CD4-positive, alpha-beta memory T cell (primary cell): Measurements from ENCODE around the gene SLC22A17. TPM values are rescaled to one million over a fixed set of nuclear protein-coding genes. Genes with fewer than 3 reads are reported as not detected.
A peak's percentile ranks its signal among the peaks of the same experiment; 100 is the strongest.

Experiments used
- CTCF ChIA-PET: fragments of 350-600 bp; sonication (Branson Sonifier 250); formaldehyde crosslinking; loops from one replicate; lab custom pipeline; 2021; ENCODE audit warnings: inconsistent platforms; ENCODE audit not compliant: partially characterized antibody; lab: Charles Lee
- POLR2A ChIA-PET: fragments of 350-600 bp; sonication (Branson Sonifier 250); formaldehyde crosslinking; loops from one replicate; lab custom pipeline; 2021; ENCODE audit not compliant: partially characterized antibody; lab: Charles Lee
- DNase-seq, 5 donors: peaks; one replicate each; pipeline versions ENCODE4 v3.0.0 to v3.0.0-alpha.2; 2020 to 2022; ENCODE audit warnings: mixed read lengths in 1 of 5
- H3K27ac ChIP-seq: one replicate; pipeline ENCODE4 v1.7.0; 2013; ENCODE audit warnings: low read depth, low read length
- H3K27me3 ChIP-seq: 2 replicates; pipeline ENCODE4 v1.7.0; 2013; ENCODE audit warnings: mild to moderate bottlenecking, low read length, moderate library complexity; ENCODE audit not compliant: insufficient read depth
- H3K36me3 ChIP-seq: 2 replicates; pipeline ENCODE4 v1.7.0; 2013; ENCODE audit warnings: mild to moderate bottlenecking, low read length, moderate library complexity; ENCODE audit not compliant: insufficient read depth
- H3K4me1 ChIP-seq: 2 replicates; pipeline ENCODE4 v1.7.0; 2013; ENCODE audit warnings: mild to moderate bottlenecking, low read length, moderate library complexity; ENCODE audit not compliant: insufficient read depth
- H3K4me3 ChIP-seq, 2 donors: one replicate each; pipeline ENCODE4 v1.7.0; 2013; ENCODE audit warnings: low read length in 2 of 2, mild to moderate bottlenecking in 1 of 2
- H3K9me3 ChIP-seq, 2 donors: one replicate each; pipeline ENCODE4 v1.7.0; 2013; ENCODE audit warnings: low read length in 2 of 2, control low read depth in 1 of 2; ENCODE audit not compliant: control insufficient read depth in 1 of 2
- H3K27ac Mint-ChIP-seq, 7 donors: one replicate each; pipeline ENCODE4 v1.8.0; 2020 to 2021; ENCODE audit warnings: mixed read lengths in 7 of 7, mild to moderate bottlenecking in 6 of 7, inconsistent platforms in 3 of 7, moderate library complexity in 3 of 7
- H3K27me3 Mint-ChIP-seq, 2 donors: one replicate each; pipeline ENCODE4 v1.8.0; 2020 to 2021; ENCODE audit warnings: mixed read lengths in 2 of 2
- H3K36me3 Mint-ChIP-seq, 2 donors: one replicate each; pipeline ENCODE4 v1.8.0; 2020 to 2021; ENCODE audit warnings: mixed read lengths in 2 of 2, inconsistent platforms in 1 of 2, mild to moderate bottlenecking in 1 of 2
- H3K4me1 Mint-ChIP-seq, 4 donors: one replicate each; pipeline ENCODE4 v1.8.0; 2020 to 2021; ENCODE audit warnings: mixed read lengths in 4 of 4, mild to moderate bottlenecking in 1 of 4
- H3K4me3 Mint-ChIP-seq, 8 donors: one replicate each; pipeline ENCODE4 v1.8.0; 2020 to 2021; ENCODE audit warnings: mixed read lengths in 8 of 8, mild to moderate bottlenecking in 7 of 8, moderate library complexity in 6 of 8, inconsistent platforms in 3 of 8
- H3K9me3 Mint-ChIP-seq, 8 donors: one replicate each; pipeline ENCODE4 v1.8.0; 2020 to 2021; ENCODE audit warnings: mixed read lengths in 8 of 8, mild to moderate bottlenecking in 5 of 8, inconsistent platforms in 3 of 8, moderate library complexity in 1 of 8
- intact Hi-C: fragments of 100-400 bp; cut with micrococcal nuclease; formaldehyde crosslinking; loops from one replicate; pipeline ENCODE4 v1.15.1; 2023
- polyA plus RNA-seq, 2 donors: library from polyadenylated mRNA; unstranded; fragments of 300-500 nt; fragmentation: Illumina TruSeq; gene quantifications; one replicate each; pipeline ENCODE4 v1.2.3, GENCODE V29; 2021
- total RNA-seq, 2 experiments: library from RNA; stranded (reverse); gene quantifications; one replicate each; pipeline ENCODE4 v1.2.3, GENCODE V29; 2021

Gene SLC22A17
- total and polyA plus RNA-seq, 4 experiments from 2014 or later: 2.9 to 21.1 (median 11.9) TPM

- CTCF ChIA-PET: interaction anchor here (1.0 to 5.7 kb wide), 15 partner anchors 10 to 246 kb away, joined by 3 to 93 read pairs (median 5); partner anchors contain the start of genes ACIN1, C14orf119, CEBPE and HOMEZ
- Mint-ChIP-seq H3K27ac (peak overlapping the region; percentile 89 to 96 (median 93)), H3K4me3 (peak overlapping the region; percentile 90 to 92 (median 92)), H3K9me3 (peaks cover 0 to 2% (median 0%) of the 10 kb centered on the region in 8 donors), H3K27me3 (peaks cover 0 to 2% of the 10 kb centered on the region in 2 donors), H3K4me1 (peaks cover 20 to 39% (median 28%) of the 10 kb centered on the region in 4 donors), H3K36me3 (peaks cover 26 to 43% of the 10 kb centered on the region in 2 donors)
- intact Hi-C loops: loop anchor here (10.0 kb wide), 1 partner anchor 728 kb away; the partner anchor contains the start of gene ABHD4
- H3K9me3 ChIP-seq: no peaks in the 10 kb centered on the region
- POLR2A ChIA-PET: interaction anchor here (1.0 to 9.1 kb wide), 9 partner anchors 12 to 404 kb away, joined by 3 to 373 read pairs (median 19); partner anchors contain the start of genes ACIN1, BCL2L2, C14orf119 and HOMEZ
- DNase-seq: no peak
- H3K27me3 ChIP-seq: no peaks in the 10 kb centered on the region
- H3K36me3 ChIP-seq: peaks cover 18% of the 10 kb centered on the region
- H3K27ac ChIP-seq: peak overlapping the region; percentile 72
- peak overlapping the region; percentile 63 to 98 for H3K4me3 ChIP-seq
- peaks cover 29% of the 10 kb centered on the region for H3K4me1 ChIP-seq
Measured at GRCh38 chr14:23322568-23323517, 29.8 kb downstream of the SLC22A17 start.

- CTCF ChIA-PET: interaction anchor here (1.0 to 5.7 kb wide), 21 partner anchors 9 to 392 kb away, joined by 3 to 93 read pairs (median 5); partner anchors contain the start of genes ACIN1, C14orf119, CEBPE and HOMEZ
- peaks cover 18% of the 10 kb centered on the region for H3K36me3 ChIP-seq
- Mint-ChIP-seq H3K36me3 (peaks cover 26 to 43% of the 10 kb centered on the region in 2 donors), H3K27me3 (peaks cover 0 to 2% of the 10 kb centered on the region in 2 donors), H3K27ac (peak overlapping the region; percentile 89 to 96 (median 93)), H3K9me3 (peaks cover 0 to 2% (median 0%) of the 10 kb centered on the region in 8 donors), H3K4me3 (peak overlapping the region; percentile 90 to 92 (median 92)), H3K4me1 (peaks cover 20 to 37% (median 28%) of the 10 kb centered on the region in 4 donors)
- H3K27me3 ChIP-seq: no peaks in the 10 kb centered on the region
- POLR2A ChIA-PET: interaction anchor here (0.9 to 9.1 kb wide), 26 partner anchors 11 to 1121 kb away, joined by 3 to 373 read pairs (median 5); partner anchors contain the start of genes ACIN1, AP1G2, BCL2L2 and C14orf119
- peak overlapping the region; percentile 63 to 98 for H3K4me3 ChIP-seq
- H3K4me1 ChIP-seq: peaks cover 29% of the 10 kb centered on the region
- H3K9me3 ChIP-seq: no peaks in the 10 kb centered on the region
- H3K27ac ChIP-seq: peak overlapping the region; percentile 72
- DNase-seq: peak; percentile 25 to 74 (median 34)
- intact Hi-C loops: loop anchor here (1.0 to 10.0 kb wide), 7 partner anchors 21 to 727 kb away; partner anchors contain the start of genes ABHD4, AP1G2, HOMEZ and NGDN
Measured at GRCh38 chr14:23321572-23322547, 30.8 kb downstream of the SLC22A17 start.

- DNase-seq: peak; percentile 96 to 100 (median 99)
- peak within 1 kb of the TSS; percentile 89 for H3K27ac ChIP-seq
- Mint-ChIP-seq H3K36me3 (peaks cover 22 to 40% of the 10 kb centered on the region in 2 donors), H3K4me3 (peak within 1 kb of the TSS; percentile 91 to 94 (median 92)), H3K4me1 (peaks cover 18 to 37% (median 27%) of the 10 kb centered on the region in 4 donors), H3K9me3 (peaks cover 0 to 2% (median 0%) of the 10 kb centered on the region in 8 donors), H3K27me3 (peaks cover 0 to 2% of the 10 kb centered on the region in 2 donors), H3K27ac (peak within 1 kb of the TSS; percentile 90 to 99 (median 98))
- peak within 1 kb of the TSS; percentile 73 to 98 for H3K4me3 ChIP-seq
- no peaks in the 10 kb centered on the region for H3K9me3 ChIP-seq
- H3K27me3 ChIP-seq: no peaks in the 10 kb centered on the region
- CTCF ChIA-PET: interaction anchor here (0.6 to 5.7 kb wide), 22 partner anchors 9 to 391 kb away, joined by 3 to 93 read pairs (median 4); partner anchors contain the start of genes HOMEZ and PPP1R3E
- POLR2A ChIA-PET: interaction anchor here (0.8 to 9.1 kb wide), 31 partner anchors 9 to 1122 kb away, joined by 3 to 373 read pairs (median 5); partner anchors contain the start of genes ACIN1, AP1G2, BCL2L2 and C14orf119
- intact Hi-C loops: loop anchor here (1.0 to 10.0 kb wide), 7 partner anchors 20 to 726 kb away; partner anchors contain the start of genes ABHD4, AP1G2, HOMEZ and NGDN
- H3K36me3 ChIP-seq: peaks cover 18% of the 10 kb centered on the region
- peaks cover 29% of the 10 kb centered on the region for H3K4me1 ChIP-seq
Measured at GRCh38 chr14:23320584-23321571, 31.8 kb downstream of the SLC22A17 start, which contains the start of gene PABPN1. TSS of gene PABPN1 (plus strand) at chr14:23321457. CDS start at chr14:23321470, 13 bp downstream.

GRCh38 chr14:23319746-23320583, 32.7 kb downstream of the SLC22A17 start:
- H3K36me3 ChIP-seq: peaks cover 14% of the 10 kb centered on the region
- peaks cover 0 to 2% of the 10 kb centered on the region in 2 donors for H3K27me3 Mint-ChIP-seq
- peak overlapping the region; percentile 85 to 94 (median 90) for H3K4me3 Mint-ChIP-seq
- no peaks in the 10 kb centered on the region for H3K9me3 ChIP-seq
- peak overlapping the region; percentile 90 to 99 (median 98) for H3K27ac Mint-ChIP-seq
- peaks cover 19 to 34% of the 10 kb centered on the region in 2 donors for H3K36me3 Mint-ChIP-seq
- no peaks in the 10 kb centered on the region for H3K27me3 ChIP-seq
- intact Hi-C loops: loop anchor here (10.0 kb wide), 1 partner anchor 725 kb away; the partner anchor contains the start of gene ABHD4
- peaks cover 18 to 37% (median 27%) of the 10 kb centered on the region in 4 donors for H3K4me1 Mint-ChIP-seq
- POLR2A ChIA-PET: interaction anchor here (0.9 to 9.1 kb wide), 19 partner anchors 8 to 922 kb away, joined by 3 to 373 read pairs (median 7); partner anchors contain the start of genes ACIN1, BCL2L2, C14orf119 and HOMEZ
- CTCF ChIA-PET: interaction anchor here (0.9 to 5.7 kb wide), 12 partner anchors 9 to 251 kb away, joined by 3 to 93 read pairs (median 4); partner anchors contain the start of genes HOMEZ and PPP1R3E
- H3K27ac ChIP-seq: peak overlapping the region; percentile 89
- H3K4me3 ChIP-seq: peak overlapping the region; percentile 4 to 73
- DNase-seq: peak in 1 of 5 donors; percentile 50
- peaks cover 29% of the 10 kb centered on the region for H3K4me1 ChIP-seq
- peaks cover 0 to 2% (median 0%) of the 10 kb centered on the region in 8 donors for H3K9me3 Mint-ChIP-seq

GRCh38 chr14:23316300-23316699, 36.4 kb downstream of the SLC22A17 start:
- Mint-ChIP-seq H3K4me3 (no peak overlapping the region), H3K36me3 (peaks cover 0 to 3% of the 10 kb centered on the region in 2 donors), H3K27ac (no peak overlapping the region), H3K27me3 (peaks cover 0 to 2% of the 10 kb centered on the region in 2 donors), H3K9me3 (peaks cover 0 to 2% (median 0%) of the 10 kb centered on the region in 8 donors), H3K4me1 (peaks cover 7 to 20% (median 12%) of the 10 kb centered on the region in 4 donors)
- POLR2A ChIA-PET: interaction anchor here (9.1 kb wide), 1 partner anchor 11 kb away, joined by 373 read pairs; the partner anchor contains the start of genes BCL2L2 and PPP1R3E
- Histone ChIP-seq H3K4me1 (peaks cover 10% of the 10 kb centered on the region), H3K36me3 (no peaks in the 10 kb centered on the region), H3K4me3 (no peak overlapping the region), H3K27ac (no peak overlapping the region), H3K9me3 (no peaks in the 10 kb centered on the region), H3K27me3 (no peaks in the 10 kb centered on the region)
- CTCF ChIA-PET: interaction anchor here (0.7 to 0.9 kb wide), 2 partner anchors 11 to 509 kb away, joined by 3 read pairs; no protein-coding TSS in a partner anchor
- no peak for DNase-seq
- intact Hi-C loops: no loop called here
